ENCODE measurements around the gene BMPR2. TPM values are rescaled to one million over a fixed set of nuclear protein-coding genes. Genes with fewer than 3 reads are reported as not detected.
"Not testable (repeated sequence)": the region's sequence is repeated elsewhere in the genome, so short reads cannot be mapped to it uniquely, and the experiment has no call there.

The BMPR2 gene
- total and polyA plus RNA-seq, 10 donors = 3.2 to 71.3 (median 50.4) TPM

DNA sequence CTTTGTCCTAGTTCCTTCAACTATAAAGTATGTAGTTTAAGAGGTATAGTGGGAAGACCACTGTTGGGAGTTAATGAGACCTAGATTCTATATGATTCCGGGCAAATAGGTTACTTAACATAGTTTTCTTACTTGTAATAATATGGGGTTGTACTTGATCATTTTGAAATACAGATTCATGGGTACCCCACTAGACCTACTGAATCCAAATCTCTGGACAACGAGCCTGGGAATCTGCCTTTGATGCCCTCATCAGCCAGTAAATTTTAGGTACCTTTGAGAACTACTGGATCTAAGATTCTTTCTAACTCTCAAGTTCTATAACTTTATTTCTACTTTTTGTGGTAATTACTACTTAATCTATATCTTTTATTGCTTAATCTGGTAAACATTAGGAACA, 6.6 kb downstream of the BMPR2 start:
- Histone ChIP-seq H3K27me3 (replicated peaks in 1 of 7) (no peaks in the 10 kb centered on the region), H3K36me3 (peaks cover 0 to 4% (median 0%) of the 10 kb centered on the region in 6 donors), H3K9me3 (no peaks in the 10 kb centered on the region), H3K4me1 (peaks cover 16 to 93% (median 52%) of the 10 kb centered on the region in 6 donors), H3K27ac (no peak overlapping the region), H3K4me3 (no peak overlapping the region)
- DNase-seq = no peak
- 89 to 100% (median 92%) methylated on average over 2 of the region's 2 CpGs for WGBS, 5 donors
- intact Hi-C loops (cut with DNase I; ENCODE audit: low total_unique reads) = no loop called here
- TF ChIP-seq POLR2AphosphoS5 (IDR thresholded peaks at IDR 0.05) (no peak), POLR2A (IDR thresholded peaks at IDR 0.05) (no peak)
- TF ChIP-seq, protein P1, sequence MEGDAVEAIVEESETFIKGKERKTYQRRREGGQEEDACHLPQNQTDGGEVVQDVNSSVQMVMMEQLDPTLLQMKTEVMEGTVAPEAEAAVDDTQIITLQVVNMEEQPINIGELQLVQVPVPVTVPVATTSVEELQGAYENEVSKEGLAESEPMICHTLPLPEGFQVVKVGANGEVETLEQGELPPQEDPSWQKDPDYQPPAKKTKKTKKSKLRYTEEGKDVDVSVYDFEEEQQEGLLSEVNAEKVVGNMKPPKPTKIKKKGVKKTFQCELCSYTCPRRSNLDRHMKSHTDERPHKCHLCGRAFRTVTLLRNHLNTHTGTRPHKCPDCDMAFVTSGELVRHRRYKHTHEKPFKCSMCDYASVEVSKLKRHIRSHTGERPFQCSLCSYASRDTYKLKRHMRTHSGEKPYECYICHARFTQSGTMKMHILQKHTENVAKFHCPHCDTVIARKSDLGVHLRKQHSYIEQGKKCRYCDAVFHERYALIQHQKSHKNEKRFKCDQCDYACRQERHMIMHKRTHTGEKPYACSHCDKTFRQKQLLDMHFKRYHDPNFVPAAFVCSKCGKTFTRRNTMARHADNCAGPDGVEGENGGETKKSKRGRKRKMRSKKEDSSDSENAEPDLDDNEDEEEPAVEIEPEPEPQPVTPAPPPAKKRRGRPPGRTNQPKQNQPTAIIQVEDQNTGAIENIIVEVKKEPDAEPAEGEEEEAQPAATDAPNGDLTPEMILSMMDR (IDR thresholded peaks at IDR 0.05 in 8 of 11, conservative IDR thresholded peaks at IDR 0.05 in 3 of 11) = no peak

DNA sequence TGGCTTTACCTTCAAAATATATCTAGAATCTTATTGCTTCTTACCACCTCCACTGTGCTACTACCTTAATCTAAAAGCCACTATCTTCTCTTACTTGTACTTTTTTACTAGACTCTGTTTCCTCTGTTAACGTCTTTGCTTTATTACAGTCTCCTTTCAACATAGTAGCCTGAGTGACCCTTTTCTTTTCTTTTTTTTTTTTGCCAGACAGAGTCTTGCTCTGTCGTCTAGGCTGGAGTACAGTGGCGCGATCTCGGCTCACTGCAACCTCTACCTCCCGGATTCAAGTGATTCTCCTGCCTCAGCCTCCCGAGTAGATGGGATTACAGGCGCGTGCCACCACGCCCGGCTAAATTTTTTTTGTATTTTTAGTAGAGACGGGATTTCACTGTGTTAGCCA, 10.4 kb downstream of the BMPR2 start:
- 90 to 95% (median 93%) methylated on average over 12 of the region's 12 CpGs for WGBS, 5 donors
- H3K27ac ChIP-seq; H3K9me3 ChIP-seq; H3K36me3 ChIP-seq; H3K27me3 ChIP-seq (replicated peaks in 1 of 7); intact Hi-C loops (cut with DNase I; ENCODE audit: low total_unique reads); H3K4me3 ChIP-seq; DNase-seq: not testable (repeated sequence)
- H3K4me1 ChIP-seq = peaks cover 0 to 56% (median 20%) of the 10 kb centered on the region in 6 donors

DNA sequence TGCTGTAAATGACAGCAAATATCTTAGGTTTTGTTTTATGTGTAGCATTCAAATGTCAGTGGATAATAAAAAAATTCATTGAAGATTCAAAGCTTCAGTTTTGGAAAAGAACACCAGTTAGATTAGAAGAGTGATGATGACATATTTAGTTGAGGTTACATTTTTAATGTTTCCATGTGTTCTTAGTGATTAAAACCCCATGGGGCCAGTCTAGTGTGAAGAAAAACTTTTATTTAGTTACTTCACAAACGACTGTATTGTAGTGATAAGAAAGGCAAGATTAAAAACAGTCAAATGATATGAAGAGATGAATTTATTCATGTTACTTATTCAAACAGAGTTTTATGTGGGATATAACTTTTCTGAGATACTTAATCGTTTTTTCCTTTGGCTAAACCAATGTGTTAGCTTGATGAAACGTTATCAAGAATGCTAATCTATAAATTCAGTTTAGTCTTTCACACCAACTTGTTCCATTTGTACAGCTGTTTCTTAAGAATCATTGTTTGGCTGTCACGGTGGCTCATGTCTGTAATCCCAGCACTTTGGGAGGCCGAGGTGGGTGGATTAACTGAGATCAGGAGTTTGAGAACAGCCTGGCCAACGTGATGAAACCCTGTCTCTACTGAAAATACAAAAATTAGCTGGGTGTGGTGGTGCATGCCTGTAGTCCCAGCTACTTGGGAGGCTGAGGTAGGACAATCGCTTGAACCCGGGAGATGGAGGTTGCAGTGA, 11.6 kb downstream of the BMPR2 start:
- no peak for TF ChIP-seq POLR2AphosphoS5 (IDR thresholded peaks at IDR 0.05)
- TF ChIP-seq, protein P1 (IDR thresholded peaks at IDR 0.05 in 8 of 11, conservative IDR thresholded peaks at IDR 0.05 in 3 of 11) = no peak
- intact Hi-C loops (cut with DNase I; ENCODE audit: low total_unique reads) = no loop called here
- peaks cover 0 to 9% (median 0%) of the 10 kb centered on the region in 6 donors for H3K36me3 ChIP-seq

DNA sequence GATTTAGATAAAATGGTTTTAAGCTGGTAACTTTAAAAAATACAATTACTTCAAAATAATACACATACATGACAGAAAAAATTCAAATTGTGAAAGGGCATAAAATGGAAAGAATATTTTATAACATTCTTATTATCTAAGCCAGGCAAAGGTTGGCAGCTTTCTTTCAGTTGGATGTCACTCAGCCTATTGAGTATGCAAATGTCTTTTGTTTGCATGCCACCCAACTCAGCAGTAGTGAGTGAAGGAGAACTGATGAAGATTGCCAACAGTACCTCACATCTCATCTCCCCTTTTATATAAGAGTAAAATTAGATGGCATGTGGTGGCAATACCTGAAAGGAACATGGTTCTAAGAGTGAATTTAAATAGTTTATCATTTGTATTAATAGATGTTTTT, 24.8 kb downstream of the BMPR2 start:
- intact Hi-C loops (cut with DNase I; ENCODE audit: low total_unique reads) = no loop called here
- no peaks in the 10 kb centered on the region for H3K9me3 ChIP-seq
- TF ChIP-seq POLR2AphosphoS5 (IDR thresholded peaks at IDR 0.05) (no peak), POLR2A (IDR thresholded peaks at IDR 0.05) (no peak)
- no peak overlapping the region for H3K27ac ChIP-seq
- H3K4me3 ChIP-seq = no peak overlapping the region
- DNase-seq = no peak
- H3K36me3 ChIP-seq = peaks cover 0 to 8% (median 0%) of the 10 kb centered on the region in 6 donors
- H3K27me3 ChIP-seq (replicated peaks in 1 of 7) = no peaks in the 10 kb centered on the region
- peaks cover 0 to 10% (median 2%) of the 10 kb centered on the region in 6 donors for H3K4me1 ChIP-seq

More for the DNA sequence above, 11.6 kb downstream of the BMPR2 start:
- WGBS, 5 donors = 78 to 88% (median 82%) methylated on average over 8 of the region's 8 CpGs
- DNase-seq = no peak
- Histone ChIP-seq H3K9me3 (no peaks in the 10 kb centered on the region), H3K27me3 (replicated peaks in 1 of 7) (no peaks in the 10 kb centered on the region), H3K4me3 (no peak overlapping the region), H3K4me1 (peaks cover 0 to 45% (median 18%) of the 10 kb centered on the region in 6 donors), H3K27ac (no peak overlapping the region)

DNA sequence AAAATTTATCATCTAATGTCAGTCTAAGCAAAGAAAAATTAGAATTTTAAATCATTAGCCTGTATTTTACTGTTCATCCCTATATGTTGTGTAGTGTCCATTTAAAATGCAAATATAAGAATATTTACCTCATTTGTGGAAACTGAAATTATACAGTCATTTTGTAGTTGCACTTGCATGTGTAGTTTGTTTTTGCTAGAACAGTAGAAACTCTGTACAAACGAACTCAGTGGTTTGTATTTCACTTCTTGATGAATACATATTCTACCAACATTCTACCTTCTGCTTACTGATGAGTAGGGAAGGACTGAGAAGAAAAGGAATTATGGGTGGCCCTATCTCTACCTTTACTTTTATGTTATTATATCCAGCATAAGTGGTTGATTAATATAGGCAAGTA, 29.7 kb downstream of the BMPR2 start:
- no peak for DNase-seq
- Histone ChIP-seq H3K9me3 (no peaks in the 10 kb centered on the region), H3K4me1 (peaks cover 0 to 17% (median 4%) of the 10 kb centered on the region in 6 donors), H3K4me3 (no peak overlapping the region), H3K27me3 (replicated peaks in 1 of 7) (no peaks in the 10 kb centered on the region), H3K36me3 (peaks cover 0 to 8% (median 0%) of the 10 kb centered on the region in 6 donors), H3K27ac (no peak overlapping the region)
- intact Hi-C loops (cut with DNase I; ENCODE audit: low total_unique reads) = no loop called here
- TF ChIP-seq POLR2AphosphoS5 (IDR thresholded peaks at IDR 0.05) = no peak
- no peak for TF ChIP-seq POLR2A (IDR thresholded peaks at IDR 0.05)
- TF ChIP-seq, protein P1 (IDR thresholded peaks at IDR 0.05 in 8 of 11, conservative IDR thresholded peaks at IDR 0.05 in 3 of 11) = no peak
- 66 to 83% (median 68%) methylated on average over 1 of the region's 1 CpG for WGBS, 5 donors
